ENCODE results near the gene MED16.
A peak's percentile ranks its signal among the peaks of the same experiment; 100 is the strongest.
"Not testable (repeated sequence)": the region's sequence is repeated elsewhere in the genome, so short reads cannot be mapped to it uniquely, and the experiment has no call there.

Gene MED16

GRCh38 chr19:885536-886224 is 7.3 kb downstream of the MED16 start:
- DNase-seq: no peak

- no peak for DNase-seq
These were observed 8.4 kb downstream of the MED16 start for GRCh38 chr19:884420-885211.

- no peak for DNase-seq
These were observed 9.3 kb downstream of the MED16 start for GRCh38 chr19:883661-884211.

GRCh38 chr19:882871-883497 is 10.0 kb downstream of the MED16 start:
- DNase-seq: no peak

GRCh38 chr19:881385-882071 is 11.5 kb downstream of the MED16 start:
- DNase-seq: no peak

GRCh38 chr19:879711-880438 is 13.1 kb downstream of the MED16 start:
- no peak for DNase-seq

- DNase-seq: not testable (repeated sequence)
These were observed 14.0 kb downstream of the MED16 start for GRCh38 chr19:878751-879561.

GRCh38 chr19:877992-878660 is 14.9 kb downstream of the MED16 start:
- not testable (repeated sequence) for DNase-seq

- no peak for DNase-seq
These were observed 16.1 kb downstream of the MED16 start for GRCh38 chr19:876780-877314.

GRCh38 chr19:876089-876488 is 16.9 kb downstream of the MED16 start:
- DNase-seq: no peak

GRCh38 chr19:875265-875879 is 17.6 kb downstream of the MED16 start:
- no peak for DNase-seq

GRCh38 chr19:873561-874041 is 19.4 kb downstream of the MED16 start:
- no peak for DNase-seq

- DNase-seq: peak; percentile 80
These were observed 19.9 kb downstream of the MED16 start for GRCh38 chr19:873084-873483.

- peak; percentile 84 for DNase-seq
These were observed 20.6 kb downstream of the MED16 start for GRCh38 chr19:872266-872951.

GRCh38 chr19:871446-872265 is 21.3 kb downstream of the MED16 start:
- no peak for DNase-seq

- DNase-seq: no peak
These were observed 22.0 kb downstream of the MED16 start for GRCh38 chr19:870963-871401.

- no peak for DNase-seq
These were observed 22.7 kb downstream of the MED16 start for GRCh38 chr19:870314-870713.

Data from activated effector memory CD4-positive, alpha-beta T cell treated with Interleukin-2 at 50 U/mL for 16 hours (primary cell).